H1 (cell line): ENCODE results near the gene SVEP1. TPM values are rescaled to one million over a fixed set of nuclear protein-coding genes. Genes with fewer than 3 reads are reported as not detected.

Source experiments
- CTCF ChIA-PET: fragments of 300-600 bp; sonication (Branson Sonifier 250); formaldehyde crosslinking; loops from one replicate; lab custom pipeline; 2021; ENCODE audit not compliant: partially characterized antibody; lab: Charles Lee
- POLR2A ChIA-PET: fragments of 300-600 bp; sonication (Branson Sonifier 250); formaldehyde crosslinking; loops from one replicate; lab custom pipeline; 2021; ENCODE audit warnings: inconsistent platforms; ENCODE audit not compliant: partially characterized antibody; lab: Charles Lee
- DNase-seq, 2 experiments: peaks; one replicate each; pipeline versions ENCODE4 v3.0.0 to v3.0.0-alpha.2; 2010 to 2022; ENCODE audit warnings: low spot score in 2 of 2, low read depth in 1 of 2, mixed read lengths in 1 of 2
- FAIRE-seq: peaks from 2 replicates; lab custom pipeline; 2011; peaks lifted over from hg19 to GRCh38; lab: Jason Lieb, UNC
- H2AFZ ChIP-seq: 2 replicates; pipeline ENCODE4 v1.8.1; 2012; ENCODE audit warnings: low read length, inconsistent platforms
- H2AK5ac ChIP-seq: 2 replicates; pipeline ENCODE4 v1.6.1; 2013; ENCODE audit warnings: low read depth, low read length
- H2BK120ac ChIP-seq: replicated peaks from 2 replicates; pipeline ENCODE3; 2013; ENCODE audit warnings: low read depth, low read length, inconsistent platforms
- H2BK12ac ChIP-seq: 2 replicates; pipeline ENCODE4 v1.6.1; 2013; ENCODE audit warnings: low read depth, low read length
- H2BK15ac ChIP-seq: 2 replicates; pipeline ENCODE4 v1.6.1; 2013; ENCODE audit warnings: low read length
- H2BK20ac ChIP-seq: 2 replicates; pipeline ENCODE4 v1.6.1; 2013; ENCODE audit warnings: low read length
- H2BK5ac ChIP-seq: 2 replicates; pipeline ENCODE4 v1.6.1; 2013; ENCODE audit warnings: low read depth, low read length
- H3K14ac ChIP-seq: 2 replicates; pipeline ENCODE4 v1.6.1; 2013; ENCODE audit warnings: inconsistent platforms; ENCODE audit not compliant: insufficient read length
- H3K18ac ChIP-seq: 2 replicates; pipeline ENCODE4 v1.6.1; 2013; ENCODE audit warnings: low read length; ENCODE audit errors: extremely low read depth
- H3K23ac ChIP-seq: 2 replicates; pipeline ENCODE4 v1.6.1; 2013; ENCODE audit warnings: inconsistent platforms; ENCODE audit not compliant: insufficient read length
- H3K23me2 ChIP-seq: 2 replicates; pipeline ENCODE4 v1.6.1; 2013; ENCODE audit warnings: low read depth, low read length
- H3K27ac ChIP-seq: 2 replicates; pipeline ENCODE4 v1.6.1; 2011; ENCODE audit warnings: low read depth, low read length, inconsistent platforms
- H3K27me3 ChIP-seq, 4 experiments: replicated peaks in 1 of 4; 1 replicate in 1 of 4; 2 replicates in 3 of 4; pipeline versions ENCODE4 v1.6.1 to v1.8.1; 2011 to 2013; ENCODE audit warnings: low read length in 3 of 4, mild to moderate bottlenecking in 3 of 4, inconsistent platforms in 2 of 4, mixed read lengths in 2 of 4, moderate library complexity in 1 of 4; ENCODE audit not compliant: control insufficient read depth in 3 of 4, insufficient read depth in 3 of 4; ENCODE audit errors: extremely low read depth in 1 of 4
- H3K36me3 ChIP-seq, 4 experiments: 2 replicates each; pipeline versions ENCODE4 v1.6.1 to v1.8.1; 2011 to 2013; ENCODE audit warnings: mild to moderate bottlenecking in 4 of 4, low read length in 3 of 4, moderate library complexity in 2 of 4, control low read depth in 1 of 4, inconsistent platforms in 1 of 4; ENCODE audit not compliant: insufficient read depth in 4 of 4, control insufficient read depth in 2 of 4
- H3K4ac ChIP-seq: replicated peaks from 2 replicates; pipeline ENCODE3; 2013; ENCODE audit warnings: low read length, low read depth, mixed read lengths, inconsistent platforms; ENCODE audit not compliant: insufficient read length
- H3K4me1 ChIP-seq, 4 experiments: replicated peaks in 1 of 4; 1 replicate in 1 of 4; 2 replicates in 3 of 4; pipeline versions ENCODE4 v1.6.1 to v1.8.1; 2011 to 2013; ENCODE audit warnings: low read length in 3 of 4, inconsistent platforms in 2 of 4, mixed read lengths in 1 of 4; ENCODE audit not compliant: insufficient read depth in 4 of 4, control insufficient read depth in 3 of 4
- H3K4me2 ChIP-seq, 2 experiments: 2 replicates each; pipeline versions ENCODE4 v1.6.1 to v1.8.1; 2011 to 2013; ENCODE audit warnings: low read depth in 2 of 2, low read length in 2 of 2, control low read depth in 1 of 2, inconsistent platforms in 1 of 2, mild to moderate bottlenecking in 1 of 2; ENCODE audit not compliant: insufficient read depth in 1 of 2
- H3K4me3 ChIP-seq, 4 experiments: fragments of 200-600, 300-600 bp in 1 of 4; sonication (generic), shearing (Covaris generic), sonication (Bioruptor Twin) in 1 of 4; 2 replicates each; pipeline versions ENCODE4 v1.5.1 to v1.8.1; 2011 to 2016; ENCODE audit warnings: low read length in 4 of 4, low read depth in 3 of 4, control low read depth in 2 of 4, inconsistent platforms in 2 of 4, mild to moderate bottlenecking in 2 of 4, mixed read lengths in 1 of 4, moderate library complexity in 1 of 4; ENCODE audit not compliant: insufficient read depth in 2 of 4; ENCODE audit errors: extremely low read depth in 1 of 4
- H3K56ac ChIP-seq: replicated peaks from 2 replicates; pipeline ENCODE3; 2013; ENCODE audit warnings: low read depth, mild to moderate bottlenecking, mixed read lengths, low read length, inconsistent platforms; ENCODE audit not compliant: insufficient read length
- H3K79me1 ChIP-seq: 2 replicates; pipeline ENCODE4 v1.6.1; 2013; ENCODE audit warnings: low read depth, low read length, control low read depth
- H3K79me2 ChIP-seq, 2 experiments: 2 replicates each; pipeline versions ENCODE4 v1.6.1 to v1.8.1; 2012 to 2013; ENCODE audit warnings: low read length in 2 of 2, mild to moderate bottlenecking in 2 of 2, inconsistent platforms in 1 of 2; ENCODE audit not compliant: insufficient read depth in 2 of 2, control insufficient read depth in 1 of 2
- H3K9ac ChIP-seq, 4 experiments: replicated peaks in 1 of 4; 1 replicate in 1 of 4; 2 replicates in 3 of 4; pipeline versions ENCODE4 v1.6.1 to v1.8.1; 2011 to 2013; ENCODE audit warnings: low read depth in 3 of 4, low read length in 3 of 4, control low read depth in 2 of 4, mild to moderate bottlenecking in 2 of 4, moderate library complexity in 2 of 4, inconsistent platforms in 1 of 4; ENCODE audit errors: extremely low read depth in 1 of 4
- H3K9me3 ChIP-seq, 2 experiments: 2 replicates each; pipeline versions ENCODE4 v1.6.1 to v1.8.1; 2012 to 2013; ENCODE audit warnings: mild to moderate bottlenecking in 2 of 2, moderate library complexity in 2 of 2, control low read depth in 1 of 2, inconsistent platforms in 1 of 2, low read depth in 1 of 2, low read length in 1 of 2, mixed read lengths in 1 of 2; ENCODE audit not compliant: insufficient read depth in 2 of 2
- H4K20me1 ChIP-seq, 2 experiments: replicated peaks in 1 of 2; 2 replicates each; pipeline versions ENCODE3 to v1.8.1; 2011 to 2013; ENCODE audit warnings: inconsistent platforms in 2 of 2, low read length in 2 of 2, mild to moderate bottlenecking in 1 of 2; ENCODE audit not compliant: insufficient read depth in 2 of 2, control insufficient read depth in 1 of 2
- H4K5ac ChIP-seq: 2 replicates; pipeline ENCODE4 v1.6.1; 2013; ENCODE audit warnings: low read length, low read depth, mixed read lengths, inconsistent platforms; ENCODE audit not compliant: insufficient read length
- H4K8ac ChIP-seq: 2 replicates; pipeline ENCODE4 v1.8.0; 2013; ENCODE audit warnings: mild to moderate bottlenecking, moderate library complexity, low read length, inconsistent platforms; ENCODE audit not compliant: insufficient read depth; ENCODE audit errors: extremely low read depth
- H4K91ac ChIP-seq: replicated peaks from 2 replicates; pipeline ENCODE3; 2013; ENCODE audit warnings: low read length, mixed read lengths, inconsistent platforms; ENCODE audit not compliant: insufficient read length
- BACH1 ChIP-seq: IDR thresholded peaks from 2 replicates; pipeline ENCODE4 v1.6.1; 2012; ENCODE audit warnings: low read length, improper control_type of control experiment
- CHD2 ChIP-seq: IDR thresholded peaks from 2 replicates; pipeline ENCODE4 v1.6.1; 2012; ENCODE audit warnings: low read length, improper control_type of control experiment
- JUN ChIP-seq: IDR thresholded peaks from 2 replicates; pipeline ENCODE4 v1.6.1; 2011; ENCODE audit warnings: low read depth, mild to moderate bottlenecking, improper control_type of control experiment, low read length
- NRF1 ChIP-seq: IDR thresholded peaks from 2 replicates; pipeline ENCODE4 v1.6.1; 2011; ENCODE audit warnings: mild to moderate bottlenecking, low read depth, low read length, improper control_type of control experiment
- POLR2A ChIP-seq, 2 experiments: IDR thresholded peaks; 1 replicate in 1 of 2; 2 replicates in 1 of 2; pipeline ENCODE4 v1.6.1; 2011; ENCODE audit warnings: low read depth in 2 of 2, low read length in 2 of 2, mild to moderate bottlenecking in 2 of 2; ENCODE audit errors: control extremely low read depth in 1 of 2
- TEAD4 ChIP-seq: IDR thresholded peaks from 2 replicates; pipeline ENCODE4 v1.6.1; 2012; ENCODE audit warnings: low read depth, low read length, inconsistent platforms, mixed read lengths
- WGBS, 2 experiments: shearing (Covaris generic) in 1 of 2; methylation state at CpG; one replicate each; pipeline versions ENCODE4 v1.1.6 to v1.1.7; 2013 to 2015; ENCODE audit warnings: low lambda C conversion rate in 2 of 2, mixed read lengths in 2 of 2, inconsistent platforms in 1 of 2, low coverage in 1 of 2, missing lambda C conversion rate in 1 of 2; ENCODE audit not compliant: insufficient replicate concordance in 2 of 2, insufficient coverage in 1 of 2, insufficient read length in 1 of 2; ENCODE audit errors: extremely low coverage in 1 of 2, missing lambda C conversion rate in 1 of 2; 5-methylcytosine and 5-hydroxymethylcytosine counted together
- polyA plus RNA-seq, 7 experiments: library from polyadenylated mRNA; depleted of rRNA in 3 of 7; stranded (reverse) in 5 of 7; unstranded in 2 of 7; fragments of >200 nt in 5 of 7; fragments of 200-250 nt in 2 of 7; gene quantifications; 1 replicate in 5 of 7; 2 replicates in 1 of 7; 4 replicates in 1 of 7; pipeline versions ENCODE4 v1.2.1 to v1.2.3, GENCODE V29; 2011 to 2013; ENCODE audit warnings: missing spikeins in 2 of 7, mixed read lengths in 2 of 7
- total RNA-seq: library from RNA; stranded (reverse); fragmentation: NEBNext Ultra II Directional; extraction: Animal tissue kit (Norgen Biotek cat#: 25700); gene quantifications from 2 replicates; pipeline ENCODE4 v1.2.1, GENCODE V29; 2021

SVEP1 gene
- total and polyA plus RNA-seq, 2 of the 8 experiments (the other 6 are each of a cell fraction or from before 2014, with no cell fraction given) = 0.11 to 0.37 TPM

DNA sequence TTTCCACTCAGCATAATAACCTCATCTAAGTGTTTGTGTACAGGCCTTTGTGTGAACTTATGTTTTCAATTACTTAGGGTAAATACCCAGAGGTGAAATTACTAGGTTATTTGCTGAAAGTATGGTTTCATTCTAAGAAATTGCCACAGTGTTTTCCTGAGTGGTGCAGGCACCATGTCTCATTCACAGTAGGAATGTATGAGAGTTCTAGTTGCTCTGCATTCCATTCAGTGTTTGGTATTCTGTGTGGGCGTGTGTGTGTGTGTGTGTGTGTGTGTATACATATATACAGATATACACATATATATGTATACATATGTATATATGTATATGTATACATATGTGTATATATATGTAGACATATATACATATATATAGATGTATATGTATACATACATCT is 8.8 kb upstream of the SVEP1 start:
- Histone ChIP-seq H4K8ac (no peak overlapping the region), H3K27ac (no peak overlapping the region), H3K79me2 (no peaks in the 10 kb centered on the region), H3K27me3 (no peaks in the 10 kb centered on the region), H3K4me3 (no peak overlapping the region), H3K23me2 (no peaks in the 10 kb centered on the region), H2AK5ac (no peak overlapping the region), H3K4me2 (no peak overlapping the region), H3K14ac (no peak overlapping the region), H2AFZ (no peak overlapping the region), H3K4me1 (peaks cover 0 to 8% (median 5%) of the 10 kb centered on the region in 4 experiments; a peak in 4 of 7 replicates), H4K5ac (no peak overlapping the region), H3K36me3 (no peaks in the 10 kb centered on the region), H4K20me1 (no peaks in the 10 kb centered on the region), H3K4ac (no peak overlapping the region), H2BK15ac (no peak overlapping the region), H4K91ac (no peak overlapping the region), H2BK5ac (no peak overlapping the region), H3K79me1 (no peaks in the 10 kb centered on the region), H2BK120ac (no peak overlapping the region), H3K23ac (no peak overlapping the region), H3K18ac (no peak overlapping the region), H3K56ac (no peak overlapping the region), H2BK12ac (no peak overlapping the region), H3K9me3 (peaks cover 0 to 7% of the 10 kb centered on the region in 2 experiments; a peak in 2 of 4 replicates), H3K9ac (no peak overlapping the region), H2BK20ac (no peak overlapping the region)
- DNase-seq (no peak), FAIRE-seq (no peak)
- TF ChIP-seq POLR2A (IDR thresholded peaks at IDR 0.05; ENCODE audit: control extremely low read depth in 1 of 2, low read depth in 2 of 2, low read length in 2 of 2) = no peak
- TF ChIP-seq BACH1 = no peak
- no peak for TF ChIP-seq JUN
- TF ChIP-seq NRF1 = no peak
- TF ChIP-seq CHD2 = no peak
- no peak for TF ChIP-seq TEAD4
- POLR2A ChIA-PET = no interaction called here
- 83% methylated on average over 1 of the region's 1 CpG; no CpG with 5 or more reads in 1 of the 2 experiments for WGBS, 2 experiments
- CTCF ChIA-PET = no interaction called here
